ENCODE results near the gene JARID2. TPM values are rescaled to one million over a fixed set of nuclear protein-coding genes. Genes with fewer than 3 reads are reported as not detected.

JARID2 gene
- total RNA-seq, 1 experiment from 2014 or later = 6.0 TPM

DNA sequence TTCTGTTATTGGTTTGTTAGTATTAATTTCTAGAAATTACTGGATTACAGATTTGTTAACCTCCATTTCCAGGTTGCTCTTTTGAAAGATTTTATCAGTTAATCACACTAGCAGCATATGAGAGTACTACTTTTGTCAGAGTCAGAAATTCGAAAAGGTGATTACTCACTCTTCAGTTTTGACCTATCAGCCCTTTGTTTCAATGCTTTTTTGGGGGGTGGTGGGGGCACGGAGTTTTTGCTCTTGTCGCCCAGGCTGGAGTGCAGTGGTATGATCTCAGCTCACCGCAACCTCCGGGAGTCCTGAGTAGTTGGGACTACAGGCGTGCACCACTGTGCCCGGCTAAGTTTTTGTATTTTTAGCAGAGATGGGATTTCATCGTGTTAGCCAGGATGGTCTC is 149.2 kb downstream of the JARID2 start:
- H3K27ac ChIP-seq (ENCODE audit: low read length) = no peak overlapping the region
- no peaks in the 10 kb centered on the region for H3K36me3 ChIP-seq (ENCODE audit: control insufficient read depth, insufficient read depth, low read length)
- CTCF ChIA-PET = no interaction called here
- H3K27me3 ChIP-seq (ENCODE audit: control insufficient read depth, insufficient read depth, low read length) = no peaks in the 10 kb centered on the region
- intact Hi-C loops (cut with micrococcal nuclease; ENCODE audit: unreplicated experiment) (no loop called here), in situ Hi-C loops (cut with HindIII; ENCODE audit: low pct_unique_long_range_greater_than_20kb, low sequenced_read_pairs) (no loop called here)
- POLR2A ChIA-PET = no interaction called here
- H3K4me1 ChIP-seq (ENCODE audit: control insufficient read depth, insufficient read depth, low read length) = peaks cover 9% of the 10 kb centered on the region; the same call in 1 of the 2 replicates
- DNase-seq (ENCODE audit: low read depth, low spot score) = no peak
- H3K9me3 ChIP-seq (ENCODE audit: control insufficient read depth, insufficient read depth, low read depth, low read length) = no peaks in the 10 kb centered on the region
- TF ChIP-seq SIN3A (IDR thresholded peaks at IDR 0.05; ENCODE audit: borderline replicate concordance, insufficient read depth, low read depth, low read length) (no peak), REST (IDR thresholded peaks at IDR 0.05; ENCODE audit: insufficient read depth in 1 of 2, low read depth in 2 of 2, low read length in 1 of 2) (no peak), CTCF (IDR thresholded peaks at IDR 0.05) (no peak), POLR2AphosphoS5 (IDR thresholded peaks at IDR 0.05; ENCODE audit: low read depth, low read length) (no peak), TCF7L2 (IDR thresholded peaks at IDR 0.05; ENCODE audit: low read depth, low read length) (no peak)
- no peak overlapping the region for H3K4me3 ChIP-seq (ENCODE audit: low read depth in 2 of 2, low read length in 2 of 2)
- BruUV-seq (replicated peaks) = no TSS peak
- ATAC-seq = no peak

DNA sequence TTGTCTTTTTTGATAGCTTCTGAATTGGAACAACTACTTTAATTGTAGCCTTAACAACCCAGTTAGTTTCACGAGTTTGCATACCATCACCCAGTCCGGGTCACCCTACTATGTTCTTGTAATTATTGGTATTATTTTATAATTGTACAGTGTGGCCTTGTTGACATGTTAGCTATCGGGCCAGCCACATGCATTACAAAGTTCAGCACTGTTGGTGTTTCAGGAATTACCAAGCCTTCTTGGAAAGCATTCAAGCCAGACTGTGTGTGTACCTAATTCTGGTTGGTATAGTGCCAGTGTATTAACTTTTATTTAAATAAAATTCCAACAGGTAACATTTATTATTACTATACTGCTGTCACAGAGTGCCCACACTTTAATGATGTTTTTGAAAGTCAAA is 150.9 kb downstream of the JARID2 start:
- H3K27me3 ChIP-seq (ENCODE audit: control insufficient read depth, insufficient read depth, low read length) = no peaks in the 10 kb centered on the region
- in situ Hi-C loops (cut with HindIII; ENCODE audit: low pct_unique_long_range_greater_than_20kb, low sequenced_read_pairs) (no loop called here), intact Hi-C loops (cut with micrococcal nuclease; ENCODE audit: unreplicated experiment) (no loop called here)
- TF ChIP-seq SIN3A (IDR thresholded peaks at IDR 0.05; ENCODE audit: borderline replicate concordance, insufficient read depth, low read depth, low read length) = no peak
- no peak for TF ChIP-seq CTCF (IDR thresholded peaks at IDR 0.05)
- no peak for TF ChIP-seq POLR2AphosphoS5 (IDR thresholded peaks at IDR 0.05; ENCODE audit: low read depth, low read length)
- TF ChIP-seq REST (IDR thresholded peaks at IDR 0.05; ENCODE audit: insufficient read depth in 1 of 2, low read depth in 2 of 2, low read length in 1 of 2) = no peak
- TF ChIP-seq TCF7L2 (IDR thresholded peaks at IDR 0.05; ENCODE audit: low read depth, low read length) = no peak
- no peak overlapping the region for H3K27ac ChIP-seq (ENCODE audit: low read length)
- peaks cover 21% of the 10 kb centered on the region for H3K4me1 ChIP-seq (ENCODE audit: control insufficient read depth, insufficient read depth, low read length)
- POLR2A ChIA-PET = interaction anchor here (0.6 kb wide), 1 partner anchor 1137 kb away, joined by 3 read pairs; no protein-coding TSS in a partner anchor
- DNase-seq (ENCODE audit: low read depth, low spot score) (no peak), ATAC-seq (no peak)
- H3K9me3 ChIP-seq (ENCODE audit: control insufficient read depth, insufficient read depth, low read depth, low read length) = no peaks in the 10 kb centered on the region
- no TSS peak for BruUV-seq (replicated peaks)
- H3K36me3 ChIP-seq (ENCODE audit: control insufficient read depth, insufficient read depth, low read length) = no peaks in the 10 kb centered on the region
- no peak overlapping the region for H3K4me3 ChIP-seq (ENCODE audit: low read depth in 2 of 2, low read length in 2 of 2)
- CTCF ChIA-PET = no interaction called here
